A549 (cell line): ENCODE measurements around the gene GUCA2B.

ENCODE experiments used
- BHLHE40 ChIP-seq: IDR thresholded peaks from 2 replicates; pipeline ENCODE4 v1.6.1; 2012; ENCODE audit warnings: low read depth, low read length, inconsistent platforms
- CHD2 ChIP-seq: fragments of 150-350 bp; IDR thresholded peaks from 2 replicates; pipeline ENCODE4 v1.6.1; 2014; ENCODE audit warnings: low read length; ENCODE audit not compliant: partially characterized antibody
- CHD4 ChIP-seq: fragments of 200-600 bp; sonication (generic); IDR thresholded peaks from 2 replicates; pipeline ENCODE4 v1.6.1; 2016; ENCODE audit warnings: antibody characterized with exemption, mild to moderate bottlenecking, borderline replicate concordance
- PHF8 ChIP-seq: fragments of 200-600 bp; sonication (generic); IDR thresholded peaks from 2 replicates; pipeline ENCODE4 v1.6.1; 2016; ENCODE audit warnings: low read depth, mild to moderate bottlenecking, antibody characterized with exemption, moderate library complexity, borderline replicate concordance
- POLR2A ChIP-seq: IDR thresholded peaks from 2 replicates; pipeline ENCODE4 v1.6.1; 2012; ENCODE audit warnings: mild to moderate bottlenecking, low read length
- TF ChIP-seq, protein P1 (sequence below): fragments of >200 bp; sonication (Bioruptor Twin); formaldehyde crosslinking; IDR thresholded peaks from 3 replicates; pipeline ENCODE4 v1.5.1; 2016

DNA sequence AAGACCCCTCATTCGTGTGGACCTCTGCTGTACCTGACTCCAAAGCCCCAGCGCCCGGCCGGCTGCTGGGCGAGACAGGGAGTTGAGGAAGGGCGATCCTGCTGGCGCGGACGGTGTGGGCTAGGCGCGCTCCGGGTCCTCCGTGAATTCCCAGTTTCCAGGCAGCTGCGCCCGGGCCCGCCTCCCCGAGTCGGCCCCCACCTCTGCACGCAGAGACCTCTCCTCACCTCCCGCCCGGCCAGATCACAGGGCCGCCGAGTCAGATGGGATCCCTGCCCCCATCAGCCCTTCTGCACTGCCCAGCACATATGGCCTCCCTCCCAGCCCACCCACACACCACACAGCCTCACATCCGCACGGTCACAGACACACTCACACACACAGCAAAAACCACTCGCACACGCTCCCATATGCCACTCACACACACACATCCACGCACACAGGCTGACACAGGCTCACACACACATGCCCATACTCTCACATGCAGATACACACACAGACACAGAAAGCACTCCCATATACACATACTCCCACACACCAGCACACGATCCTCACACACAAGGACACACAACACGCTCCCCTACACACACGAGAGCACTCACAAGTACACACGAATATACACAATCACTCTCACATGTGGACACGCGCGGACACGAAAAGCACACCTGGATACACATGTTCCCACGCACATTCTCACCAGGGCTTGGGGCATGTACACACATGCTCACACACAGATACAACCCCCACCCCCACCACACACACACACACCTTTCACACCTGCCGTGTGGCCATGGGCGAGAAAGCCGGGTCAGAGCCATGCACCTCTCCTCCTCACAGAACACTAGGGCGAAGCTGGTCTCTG lies 7.2 kb upstream of the GUCA2B start:
- TF ChIP-seq, protein P1, sequence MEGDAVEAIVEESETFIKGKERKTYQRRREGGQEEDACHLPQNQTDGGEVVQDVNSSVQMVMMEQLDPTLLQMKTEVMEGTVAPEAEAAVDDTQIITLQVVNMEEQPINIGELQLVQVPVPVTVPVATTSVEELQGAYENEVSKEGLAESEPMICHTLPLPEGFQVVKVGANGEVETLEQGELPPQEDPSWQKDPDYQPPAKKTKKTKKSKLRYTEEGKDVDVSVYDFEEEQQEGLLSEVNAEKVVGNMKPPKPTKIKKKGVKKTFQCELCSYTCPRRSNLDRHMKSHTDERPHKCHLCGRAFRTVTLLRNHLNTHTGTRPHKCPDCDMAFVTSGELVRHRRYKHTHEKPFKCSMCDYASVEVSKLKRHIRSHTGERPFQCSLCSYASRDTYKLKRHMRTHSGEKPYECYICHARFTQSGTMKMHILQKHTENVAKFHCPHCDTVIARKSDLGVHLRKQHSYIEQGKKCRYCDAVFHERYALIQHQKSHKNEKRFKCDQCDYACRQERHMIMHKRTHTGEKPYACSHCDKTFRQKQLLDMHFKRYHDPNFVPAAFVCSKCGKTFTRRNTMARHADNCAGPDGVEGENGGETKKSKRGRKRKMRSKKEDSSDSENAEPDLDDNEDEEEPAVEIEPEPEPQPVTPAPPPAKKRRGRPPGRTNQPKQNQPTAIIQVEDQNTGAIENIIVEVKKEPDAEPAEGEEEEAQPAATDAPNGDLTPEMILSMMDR, result no peak
- TF ChIP-seq BHLHE40, result no peak
- no peak for TF ChIP-seq CHD4
- TF ChIP-seq CHD2, result no peak
- no peak for TF ChIP-seq POLR2A
- TF ChIP-seq PHF8, result no peak
